Endodermal cell (in vitro differentiated cells): Measurements from ENCODE around the gene WDFY3. TPM values are rescaled to one million over a fixed set of nuclear protein-coding genes. Genes with fewer than 3 reads are reported as not detected.

Source experiments
- DNase-seq: peaks from one replicate; pipeline ENCODE4 v3.0.0-alpha.2; 2017
- H3K27ac ChIP-seq: 2 replicates; pipeline ENCODE4 v1.5.1; 2013; ENCODE audit warnings: mild to moderate bottlenecking, low read depth, low read length, moderate library complexity
- H3K27me3 ChIP-seq: 2 replicates; pipeline ENCODE4 v1.6.1; 2013; ENCODE audit warnings: mild to moderate bottlenecking, low read length, moderate library complexity; ENCODE audit not compliant: insufficient read depth, control insufficient read depth, poor library complexity, severe bottlenecking
- H3K36me3 ChIP-seq: 2 replicates; pipeline ENCODE4 v1.7.0; 2013; ENCODE audit warnings: mild to moderate bottlenecking, low read length, moderate library complexity; ENCODE audit not compliant: control insufficient read depth, insufficient read depth
- H3K4me1 ChIP-seq: one replicate; pipeline ENCODE4 v1.7.0; 2013; ENCODE audit warnings: low read length; ENCODE audit not compliant: control insufficient read depth, insufficient read depth
- H3K4me3 ChIP-seq: 2 replicates; pipeline ENCODE4 v1.5.1; 2013; ENCODE audit warnings: mild to moderate bottlenecking, low read length, moderate library complexity
- H3K9ac ChIP-seq: 2 replicates; pipeline ENCODE4 v1.6.1; 2013; ENCODE audit warnings: mild to moderate bottlenecking, low read length, moderate library complexity; ENCODE audit not compliant: poor library complexity, severe bottlenecking; ENCODE audit errors: extremely low read depth
- H3K9me3 ChIP-seq: 2 replicates; pipeline ENCODE4 v1.6.1; 2013; ENCODE audit warnings: mild to moderate bottlenecking, low read length, moderate library complexity; ENCODE audit not compliant: control insufficient read depth
- H3K27ac Mint-ChIP-seq: 2 replicates; pipeline ENCODE4 v1.8.0; 2020; ENCODE audit warnings: mixed read lengths
- H3K27me3 Mint-ChIP-seq: 2 replicates; pipeline ENCODE4 v1.8.0; 2021; ENCODE audit warnings: mild to moderate bottlenecking, mixed read lengths; ENCODE audit not compliant: insufficient read depth
- H3K36me3 Mint-ChIP-seq: 2 replicates; pipeline ENCODE4 v1.8.0; 2020; ENCODE audit warnings: low read depth, mixed read lengths
- H3K4me1 Mint-ChIP-seq: 2 replicates; pipeline ENCODE4 v1.8.0; 2020; ENCODE audit warnings: mixed read lengths
- H3K4me3 Mint-ChIP-seq: 2 replicates; pipeline ENCODE4 v1.8.0; 2020; ENCODE audit warnings: mild to moderate bottlenecking, moderate library complexity, mixed read lengths
- H3K9me3 Mint-ChIP-seq: 2 replicates; pipeline ENCODE4 v1.8.0; 2020; ENCODE audit warnings: mild to moderate bottlenecking, mixed read lengths
- CTCF ChIP-seq: fragments of 200-600 bp; sonication (generic); conservative IDR thresholded peaks from 2 replicates; pipeline ENCODE4 v1.5.0; 2021; ENCODE audit warnings: antibody characterized with exemption, mild to moderate bottlenecking
- WGBS, 2 experiments: methylation state at CpG; one replicate each; pipeline versions ENCODE4 v1.1.5 to v1.1.7; 2013; ENCODE audit warnings: missing lambda C conversion rate in 2 of 2, mixed read lengths in 1 of 2; ENCODE audit not compliant: insufficient coverage in 1 of 2, insufficient read length in 1 of 2; 5-methylcytosine and 5-hydroxymethylcytosine counted together
- total RNA-seq, 2 donors: library from RNA; stranded (reverse); fragmentation: NEBNext Ultra II Directional in 1 of 2; extraction: Animal tissue kit (Norgen Biotek cat#: 25700) in 1 of 2; gene quantifications; 2 replicates in 1 of 2; 3 replicates in 1 of 2; pipeline ENCODE4 v1.2.1, GENCODE V29; 2021

WDFY3 gene
- total RNA-seq, 2 donors from 2014 or later = 91.1 to 103 TPM

GRCh38 chr4:84954982-84955567, 11.4 kb downstream of the WDFY3 start:
- Mint-ChIP-seq H3K4me3 (no peak overlapping the region), H3K27me3 (no peaks in the 10 kb centered on the region), H3K4me1 (peaks cover 36% of the 10 kb centered on the region), H3K27ac (peak overlapping the region; percentile 74), H3K9me3 (no peaks in the 10 kb centered on the region), H3K36me3 (peaks cover 7% of the 10 kb centered on the region)
- no peak for TF ChIP-seq CTCF
- Histone ChIP-seq H3K27ac (no peak overlapping the region), H3K4me1 (peaks cover 3% of the 10 kb centered on the region), H3K9me3 (no peaks in the 10 kb centered on the region), H3K9ac (no peak overlapping the region), H3K36me3 (no peaks in the 10 kb centered on the region), H3K27me3 (no peaks in the 10 kb centered on the region), H3K4me3 (no peak overlapping the region)
- DNase-seq = no peak
- WGBS, 2 experiments = 61 to 85% methylated on average over 3 to 6 of the region's 6 CpGs

GRCh38 chr4:84952776-84953175, 13.7 kb downstream of the WDFY3 start:
- Histone ChIP-seq H3K4me3 (no peak overlapping the region), H3K27ac (no peak overlapping the region), H3K27me3 (no peaks in the 10 kb centered on the region), H3K9me3 (no peaks in the 10 kb centered on the region), H3K9ac (no peak overlapping the region), H3K36me3 (no peaks in the 10 kb centered on the region), H3K4me1 (peaks cover 6% of the 10 kb centered on the region)
- 100% methylated on average over 1 of the region's 1 CpG for WGBS, 2 experiments
- no peaks in the 10 kb centered on the region for H3K27me3 Mint-ChIP-seq
- H3K36me3 Mint-ChIP-seq = peaks cover 9% of the 10 kb centered on the region
- H3K9me3 Mint-ChIP-seq = peaks cover 1% of the 10 kb centered on the region
- H3K4me1 Mint-ChIP-seq = peaks cover 33% of the 10 kb centered on the region
- DNase-seq = no peak
- no peak overlapping the region for H3K27ac Mint-ChIP-seq
- H3K4me3 Mint-ChIP-seq = no peak overlapping the region
- no peak for TF ChIP-seq CTCF

- no peak overlapping the region for H3K27ac Mint-ChIP-seq
- Histone ChIP-seq H3K4me3 (no peak overlapping the region), H3K27me3 (no peaks in the 10 kb centered on the region), H3K27ac (no peak overlapping the region), H3K9me3 (no peaks in the 10 kb centered on the region), H3K9ac (no peak overlapping the region), H3K36me3 (no peaks in the 10 kb centered on the region), H3K4me1 (peaks cover 6% of the 10 kb centered on the region)
- peaks cover 27% of the 10 kb centered on the region for H3K4me1 Mint-ChIP-seq
- peaks cover 1% of the 10 kb centered on the region for H3K9me3 Mint-ChIP-seq
- no peaks in the 10 kb centered on the region for H3K27me3 Mint-ChIP-seq
- peaks cover 9% of the 10 kb centered on the region for H3K36me3 Mint-ChIP-seq
- TF ChIP-seq CTCF = no peak
- no peak overlapping the region for H3K4me3 Mint-ChIP-seq
- DNase-seq = no peak
- 67% methylated on average over 1 of the region's 1 CpG; no CpG with 5 or more reads in 1 of the 2 experiments for WGBS, 2 experiments
Observed at GRCh38 chr4:84952004-84952403, 14.5 kb downstream of the WDFY3 start.
